GM19043 (cell line): ENCODE results near the gene GRIK4.

ENCODE experiments used
- ATAC-seq: cut with Tn5 transposase; IDR thresholded peaks from one replicate; pipeline ENCODE4 v1.9.1; 2021; ENCODE audit warnings: low read depth; ENCODE audit not compliant: unreplicated experiment

Gene GRIK4

GRCh38 chr11:120523196-120523595 is 11.6 kb downstream of the GRIK4 start:
- no peak for ATAC-seq

DNA sequence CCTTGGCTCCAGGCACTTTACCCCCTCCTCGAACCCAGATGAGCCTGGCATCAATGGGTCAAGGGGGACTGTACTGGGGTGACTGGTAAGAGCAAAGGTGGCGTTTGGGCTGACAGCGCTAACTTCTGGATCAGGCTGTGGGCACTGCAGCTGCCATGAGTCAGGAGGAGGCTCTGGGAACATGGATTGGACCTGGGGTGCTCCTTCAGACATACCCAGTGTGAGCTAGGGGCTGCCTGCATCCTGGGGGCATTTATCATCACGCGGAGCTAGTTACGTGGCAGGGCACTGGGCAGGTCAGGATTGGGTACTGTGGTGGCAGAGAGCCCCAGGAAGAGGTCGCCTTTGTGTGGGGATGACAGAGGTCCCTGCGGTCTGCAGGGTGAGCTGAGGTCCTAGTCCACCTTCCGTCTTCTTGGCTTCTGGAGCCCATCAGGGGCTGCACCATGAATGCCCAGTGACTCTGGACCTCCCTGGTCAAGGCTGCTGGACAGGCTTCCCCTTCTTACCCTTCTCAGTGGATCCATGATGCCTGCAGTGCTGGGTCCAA is 13.1 kb downstream of the GRIK4 start:
- no peak for ATAC-seq

DNA sequence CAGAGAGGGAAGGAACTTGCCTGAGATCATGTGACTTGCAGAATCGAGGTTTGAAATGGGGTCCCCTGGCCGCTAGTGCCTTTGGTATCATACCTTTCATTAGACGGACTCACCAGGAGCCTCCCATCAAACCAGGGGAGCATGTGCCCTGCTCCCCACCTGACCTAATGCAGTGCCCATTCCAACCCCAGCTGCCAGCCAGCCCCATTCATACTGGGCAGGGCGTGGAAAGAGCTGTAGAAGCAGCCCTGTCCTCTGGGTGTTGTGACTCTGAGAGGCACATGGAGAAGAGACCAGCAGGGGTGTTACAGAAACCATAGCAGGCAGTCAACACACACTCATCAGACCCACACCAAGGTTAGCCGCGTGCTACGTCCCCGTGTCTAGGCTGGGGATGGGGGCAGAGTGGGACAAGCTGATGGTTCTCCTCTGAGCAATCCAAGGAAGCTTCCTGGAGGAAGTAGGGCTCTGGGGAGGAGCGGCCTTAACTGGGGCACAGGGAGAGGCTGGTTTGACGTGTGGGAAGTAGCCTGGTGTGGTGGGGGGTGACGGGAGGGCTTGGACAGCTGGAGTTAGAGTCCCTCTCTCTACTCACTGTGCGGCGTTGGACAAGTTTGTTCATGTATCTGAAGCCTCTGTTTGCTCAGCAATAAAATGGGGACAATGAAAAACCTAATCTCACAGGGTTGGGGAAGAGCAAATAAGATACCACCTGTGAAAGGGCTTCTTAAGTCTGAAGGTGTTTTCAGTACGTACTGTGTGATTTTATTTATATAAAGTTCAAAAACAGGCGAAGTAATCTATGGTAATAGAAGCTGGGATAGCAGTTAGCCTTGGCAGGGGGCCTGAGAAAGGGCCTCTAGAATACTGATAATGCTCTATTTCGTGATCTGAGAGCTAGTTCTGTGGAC is 14.0 kb downstream of the GRIK4 start:
- ATAC-seq = no peak

- ATAC-seq = no peak
These were observed 14.7 kb downstream of the GRIK4 start for GRCh38 chr11:120526241-120526640.

DNA sequence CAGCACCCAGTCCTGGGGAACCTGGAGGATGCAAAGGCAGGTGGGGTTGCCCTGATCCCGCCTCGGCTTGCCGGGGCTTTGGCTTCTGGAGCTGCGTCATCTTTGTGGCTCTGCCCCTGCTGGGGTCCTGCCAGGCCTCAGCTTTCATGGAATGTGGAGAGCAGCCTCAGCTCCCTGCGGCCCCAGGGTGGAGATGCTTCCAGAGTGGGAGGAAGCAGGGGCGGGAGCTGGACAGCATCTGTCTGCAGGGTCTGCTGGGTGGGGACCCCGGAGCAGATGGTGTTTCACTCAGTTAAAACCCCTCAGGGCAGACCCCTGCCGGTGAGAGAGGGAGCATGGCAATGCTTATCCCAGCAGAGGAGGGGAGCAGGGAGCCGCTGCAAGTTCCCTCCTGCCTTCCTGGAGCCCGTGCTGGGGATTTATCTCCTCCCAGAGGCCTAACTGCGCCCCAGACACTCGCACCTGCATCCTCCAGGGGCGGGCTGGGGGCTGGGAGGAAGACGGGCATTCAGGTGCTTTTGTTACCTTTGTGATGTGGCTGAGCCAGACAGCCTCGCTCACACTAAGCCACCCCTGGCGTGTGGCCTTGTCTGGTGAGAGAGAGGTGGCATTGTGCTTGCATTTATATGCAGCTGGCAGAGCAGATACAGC is 15.7 kb downstream of the GRIK4 start:
- no peak for ATAC-seq

- ATAC-seq = no peak
These were observed 17.2 kb downstream of the GRIK4 start for GRCh38 chr11:120528749-120529148.

DNA sequence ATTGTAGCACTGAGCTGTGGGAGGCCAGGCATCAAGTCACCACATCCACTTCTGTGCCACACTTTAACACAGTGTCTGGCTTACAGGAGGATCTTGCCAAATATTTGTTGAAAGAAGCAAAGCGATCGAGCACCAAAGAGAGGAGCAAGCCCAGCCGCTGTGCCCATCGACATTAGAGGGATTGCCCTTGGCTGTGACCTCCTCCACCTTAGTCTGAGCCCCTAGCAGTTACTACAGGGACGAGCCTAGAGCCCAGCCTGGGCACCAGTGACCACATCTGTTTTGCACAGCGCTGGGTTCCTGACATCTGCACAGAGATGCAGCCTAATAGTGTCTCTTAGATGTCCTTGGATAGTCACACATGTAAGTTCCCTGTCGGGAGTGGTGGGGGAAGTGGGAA is 17.7 kb downstream of the GRIK4 start:
- ATAC-seq = no peak

DNA sequence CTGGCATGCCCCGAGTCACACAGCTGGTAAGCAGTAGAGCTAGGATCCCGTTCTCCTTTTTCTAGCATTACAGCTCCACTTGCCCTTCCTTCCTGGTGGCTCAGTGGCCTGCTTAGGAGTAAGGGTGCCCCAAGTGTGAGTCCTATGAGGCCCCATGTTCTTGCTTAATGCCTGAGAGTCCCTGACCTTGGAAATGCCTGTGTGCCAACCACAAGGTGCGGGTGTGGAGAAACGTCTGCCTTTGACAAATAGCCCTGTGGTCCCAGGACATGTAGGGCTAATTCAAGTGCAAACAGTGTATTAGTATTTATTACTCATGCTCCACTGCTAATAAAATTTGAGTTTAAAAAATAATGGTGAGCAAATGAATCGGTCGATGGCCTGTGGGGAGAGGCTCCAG is 18.4 kb downstream of the GRIK4 start:
- no peak for ATAC-seq

DNA sequence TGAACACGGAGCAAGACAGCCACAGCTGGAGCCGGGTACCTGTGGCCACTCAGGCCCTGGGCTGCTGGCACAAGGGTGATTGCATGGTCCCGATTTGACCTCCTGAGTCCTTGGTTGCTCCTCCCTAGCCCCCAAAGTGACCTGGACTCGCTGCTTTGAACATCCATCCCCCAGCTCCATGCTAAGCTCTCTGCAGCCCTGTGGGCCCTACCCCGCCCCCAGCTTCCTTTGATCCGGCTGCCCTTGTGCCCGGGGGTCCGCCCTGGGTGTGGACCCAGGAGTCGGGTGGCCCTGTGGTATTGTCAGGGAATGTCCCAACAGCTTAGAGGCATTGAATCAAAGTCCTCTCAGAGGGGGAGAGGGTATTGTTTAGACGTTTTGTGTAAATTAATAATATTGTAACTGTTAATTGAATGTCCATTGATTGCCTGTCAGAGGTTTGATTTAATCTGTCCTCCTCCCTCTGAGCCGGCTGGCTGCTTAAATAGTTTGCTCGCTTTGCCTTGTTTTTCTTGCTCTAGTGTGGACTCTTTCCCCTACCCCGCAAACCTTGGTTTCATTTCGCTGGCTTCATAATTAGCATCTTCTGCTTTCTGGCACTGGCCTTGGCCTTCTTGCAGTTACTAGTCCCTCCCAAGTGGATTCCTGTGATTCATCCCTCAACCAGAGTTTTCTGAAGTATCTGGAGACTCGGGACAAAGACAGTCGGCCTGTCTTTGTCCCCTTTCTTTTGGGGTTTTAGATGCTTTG is 20.7 kb downstream of the GRIK4 start:
- ATAC-seq = no peak

DNA sequence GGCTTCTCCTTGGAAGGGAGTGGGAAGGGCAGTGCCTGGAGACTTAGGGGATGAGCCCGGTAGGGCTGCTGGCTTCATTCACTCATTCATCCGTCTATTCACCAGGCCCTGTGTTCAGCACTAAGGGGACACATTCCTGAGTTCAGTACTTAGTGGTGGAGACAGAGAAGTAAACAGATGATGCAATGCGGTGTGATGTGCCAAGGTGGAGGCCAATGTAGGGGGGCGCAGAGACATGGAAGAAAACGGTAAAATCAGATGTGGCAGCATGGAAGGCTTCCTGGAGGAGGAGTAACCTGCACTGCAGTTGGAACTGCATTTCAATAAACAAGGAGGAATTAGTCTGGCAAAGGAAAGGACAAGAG is 21.3 kb downstream of the GRIK4 start:
- no peak for ATAC-seq

DNA sequence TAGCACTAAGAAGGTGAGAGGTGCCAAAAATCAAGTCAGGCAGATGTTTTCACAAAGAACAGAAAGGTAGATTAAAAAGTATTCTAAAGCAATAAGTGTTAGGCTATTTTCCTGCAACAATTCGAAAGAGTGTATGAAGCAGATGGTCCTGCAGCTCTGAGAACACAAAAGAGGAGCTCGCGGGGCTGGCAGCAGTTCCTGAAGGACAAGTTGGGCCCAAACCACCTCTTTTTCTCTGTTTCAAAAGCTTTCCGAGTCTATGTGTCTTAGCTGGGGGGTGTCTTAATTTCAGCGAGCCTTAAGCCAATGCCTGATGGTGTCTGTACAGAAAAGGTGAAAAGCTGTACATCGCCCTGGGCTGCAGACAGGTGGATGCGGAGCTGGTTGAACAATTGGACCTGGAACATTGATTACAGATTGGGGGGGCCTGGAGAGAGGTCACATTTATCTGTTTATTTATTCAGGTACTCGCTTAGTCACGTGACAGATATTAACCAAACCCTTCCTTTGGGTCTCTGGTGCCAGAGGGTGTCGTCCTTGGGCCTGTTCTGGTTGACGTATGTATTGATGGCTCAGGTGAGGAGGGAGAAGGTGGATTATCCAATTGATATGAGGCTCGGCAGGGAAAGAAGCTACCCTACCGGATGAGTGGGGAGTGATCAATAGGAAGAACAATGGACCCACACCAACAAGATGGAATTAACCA is 24.7 kb downstream of the GRIK4 start:
- ATAC-seq = no peak

DNA sequence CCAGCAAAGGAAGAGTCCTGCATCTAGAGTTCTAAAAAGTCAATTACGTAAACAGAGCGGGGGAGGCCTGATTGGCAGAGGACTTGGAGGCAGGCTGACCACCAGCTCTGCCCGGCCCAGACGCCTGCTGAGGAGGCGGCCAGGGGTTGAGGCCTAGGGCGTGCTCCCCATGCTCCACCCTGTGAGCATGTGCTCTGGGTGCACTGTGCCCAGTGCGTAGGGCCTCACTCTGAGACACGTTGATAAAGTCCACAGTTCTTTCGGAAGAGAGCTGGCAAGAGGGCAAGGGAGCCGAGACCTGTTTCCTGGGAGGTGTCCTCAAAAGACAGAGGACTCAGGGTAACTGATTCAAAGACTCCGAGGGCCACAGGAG is 25.2 kb downstream of the GRIK4 start:
- ATAC-seq = no peak

DNA sequence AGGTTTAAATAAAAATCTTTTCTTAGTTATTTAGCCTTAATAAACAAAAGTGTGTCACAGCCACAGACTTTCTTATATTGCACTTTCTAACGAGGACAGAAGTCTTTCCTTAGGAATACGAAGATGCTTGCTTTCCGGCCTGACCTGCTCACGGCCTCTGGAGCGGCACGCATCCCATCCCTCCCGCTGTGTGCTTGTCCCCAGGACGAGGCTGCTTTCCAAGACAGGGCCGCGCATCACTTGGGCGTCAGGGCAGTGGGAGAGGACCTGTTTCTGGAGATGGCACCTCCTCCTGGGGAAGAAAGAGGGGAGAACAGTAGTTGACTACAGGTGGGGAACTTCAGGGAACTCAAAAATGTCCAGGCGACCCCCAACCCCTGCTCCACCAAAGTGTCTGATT is 26.4 kb downstream of the GRIK4 start:
- ATAC-seq = no peak

DNA sequence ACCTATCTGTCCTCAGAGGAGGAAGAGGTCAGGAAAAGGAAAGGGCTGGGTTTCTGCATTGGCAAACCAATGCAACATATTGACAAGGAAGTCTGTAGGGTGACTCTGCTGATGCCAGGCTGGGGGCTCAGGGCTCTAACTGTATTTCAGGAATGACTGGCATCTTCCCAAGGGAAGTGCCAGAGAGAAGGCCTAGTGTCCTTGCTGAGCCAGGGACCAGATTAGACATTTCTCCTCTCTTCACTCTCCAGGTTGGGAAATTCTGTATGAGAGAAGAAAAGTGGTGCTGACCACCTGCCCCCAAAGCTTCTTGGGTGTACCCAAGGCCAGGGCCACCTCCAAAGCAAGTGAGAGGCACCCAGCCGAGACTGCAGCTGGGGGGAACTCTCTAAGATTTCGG is 27.2 kb downstream of the GRIK4 start:
- ATAC-seq = no peak

GRCh38 chr11:120539667-120540369 is 28.3 kb downstream of the GRIK4 start:
- no peak for ATAC-seq

- ATAC-seq = no peak
These were observed 29.4 kb downstream of the GRIK4 start for GRCh38 chr11:120540744-120541465.

DNA sequence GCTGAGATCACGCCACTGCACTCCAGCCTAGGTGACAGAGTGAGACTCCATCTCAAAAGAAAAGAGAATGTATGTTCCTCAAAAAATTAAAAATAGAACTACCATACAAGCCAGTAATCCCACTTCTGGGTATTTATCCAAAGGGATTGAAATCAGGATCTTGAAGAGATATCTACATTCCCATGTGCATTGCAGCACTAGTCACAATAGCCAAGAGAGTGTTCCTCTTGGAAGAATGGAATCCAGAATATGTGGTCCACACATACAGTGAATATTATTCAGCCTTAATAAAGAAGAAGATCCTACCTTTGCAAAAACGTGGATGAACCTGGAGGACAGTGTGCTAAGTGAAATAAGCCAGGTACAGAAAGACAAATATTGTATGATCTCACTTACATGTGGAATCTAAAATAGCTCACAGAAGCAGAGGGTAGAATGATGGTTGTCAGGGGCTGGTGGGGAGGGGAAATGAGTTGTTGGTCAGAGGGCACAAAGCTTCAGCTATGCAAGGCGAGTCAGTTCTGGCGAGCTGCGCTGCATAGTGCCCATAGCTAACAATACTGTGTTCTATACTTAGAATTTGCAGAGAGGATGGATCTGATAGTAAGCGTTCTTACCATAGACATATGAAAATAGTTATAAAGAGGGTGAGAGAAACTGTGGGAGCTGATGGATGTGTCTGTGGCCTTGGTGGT is 32.1 kb downstream of the GRIK4 start:
- no peak for ATAC-seq

DNA sequence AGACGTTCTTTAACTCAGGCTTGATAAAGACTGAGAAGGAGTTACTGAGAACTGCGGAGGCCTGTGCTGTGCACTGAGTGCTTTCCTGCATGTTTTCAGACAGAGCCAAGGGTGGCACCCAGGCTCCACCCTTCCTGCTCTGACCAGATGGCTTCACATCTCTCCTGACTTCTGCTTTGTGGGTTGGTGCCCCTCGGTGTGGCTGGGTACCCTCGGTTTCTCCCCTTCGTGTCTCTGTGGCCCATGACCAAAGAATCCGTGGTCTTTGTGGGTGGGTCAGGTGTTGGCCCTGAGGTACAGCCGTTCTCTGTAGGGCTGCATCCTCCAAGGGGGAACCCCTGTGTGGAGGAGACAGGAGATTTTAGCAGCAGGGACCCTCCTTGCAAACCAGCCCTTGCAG is 34.3 kb downstream of the GRIK4 start:
- no peak for ATAC-seq
